GM10248 (cell line): Measurements from ENCODE around the gene FOXA1.

ENCODE experiments used
- CTCF ChIA-PET: fragments of 300-600 bp; sonication (Branson Sonifier 250); formaldehyde crosslinking; extraction: SDS; loops from one replicate; lab custom pipeline; 2021; ENCODE audit warnings: antibody characterized with exemption; lab: Yijun Ruan, JAX
- POLR2A ChIA-PET: fragments of 350-650 bp; sonication (Branson Sonifier 250); formaldehyde crosslinking; extraction: SDS; loops from one replicate; lab custom pipeline; 2020; ENCODE audit warnings: antibody characterized with exemption; lab: Yijun Ruan, JAX
- DNase-seq: peaks from one replicate; pipeline ENCODE4 v3.0.0; 2012; ENCODE audit errors: extremely low spot score
- CTCF ChIP-seq: IDR thresholded peaks from 2 replicates; pipeline ENCODE4 v1.5.1; 2012; ENCODE audit warnings: mild to moderate bottlenecking, low read depth; ENCODE audit errors: extremely low read depth, missing control alignments, control extremely low read depth

Gene FOXA1

GRCh38 chr14:37625597-37626595 lies 30.8 kb upstream of the FOXA1 start:
- DNase-seq, result no peak
- TF ChIP-seq CTCF, result no peak
- POLR2A ChIA-PET, result no interaction called here
- CTCF ChIA-PET, result interaction anchor here (1.7 kb wide), 1 partner anchor 9 kb away, joined by 3 read pairs; no protein-coding TSS in a partner anchor

DNA sequence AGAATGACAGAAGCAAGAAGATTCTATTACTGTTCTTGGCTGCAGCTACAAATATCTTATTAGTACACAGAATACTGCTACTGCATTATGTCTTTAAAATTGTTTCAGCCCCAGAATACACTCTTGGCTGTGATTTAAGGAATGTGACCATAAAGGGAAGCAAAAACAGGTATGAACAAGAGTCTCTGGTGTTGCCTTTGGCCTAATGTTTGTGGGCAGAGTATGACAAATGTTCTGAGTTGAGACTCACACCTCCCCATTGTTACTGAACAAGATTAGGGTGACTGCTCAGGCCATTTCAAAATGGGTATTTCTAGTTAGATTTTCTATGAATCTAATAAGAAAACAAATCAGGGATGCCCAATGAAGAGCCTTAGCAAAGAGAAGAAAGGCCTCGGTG lies 28.9 kb upstream of the FOXA1 start:
- ChIA-PET POLR2A (no interaction called here), CTCF (no interaction called here)
- DNase-seq, result no peak
- no peak for TF ChIP-seq CTCF

GRCh38 chr14:37623426-37623951 lies 28.4 kb upstream of the FOXA1 start:
- TF ChIP-seq CTCF, result no peak
- no peak for DNase-seq
- ChIA-PET CTCF (no interaction called here), POLR2A (no interaction called here)

DNA sequence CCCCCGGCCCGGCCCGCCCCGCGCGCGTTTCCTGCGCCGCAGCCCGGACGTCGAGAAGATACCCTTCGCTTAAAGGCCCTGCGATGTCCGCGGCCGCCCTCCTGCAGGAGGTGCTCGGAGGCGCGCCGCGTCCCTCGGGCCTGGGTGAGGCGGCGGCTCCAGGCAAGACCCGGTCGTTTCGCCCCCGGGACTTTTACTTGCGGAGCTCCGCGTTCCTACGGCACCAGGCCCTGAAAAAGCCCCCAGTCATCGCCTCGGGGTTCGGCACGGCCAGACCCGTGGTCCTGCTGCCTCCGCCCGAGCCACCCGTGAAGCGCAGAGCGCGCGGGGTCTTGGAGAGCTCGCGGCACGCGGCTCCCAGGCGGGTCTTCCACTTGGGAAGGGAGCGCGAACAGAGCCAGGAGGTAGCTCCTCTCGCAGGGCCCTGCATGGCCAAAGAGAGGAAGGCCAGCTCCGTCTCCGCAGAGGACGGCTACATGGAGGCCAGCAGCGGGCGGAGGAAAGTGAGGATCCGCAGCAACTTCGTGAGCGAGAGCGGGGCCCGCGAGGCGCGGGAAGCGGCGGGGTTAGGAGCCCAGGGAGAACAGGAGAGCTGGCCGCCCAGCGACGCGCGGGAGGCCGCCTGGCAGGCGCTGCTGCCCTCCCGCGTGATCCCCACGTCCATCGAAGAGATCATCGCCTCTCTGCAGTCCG lies 27.3 kb upstream of the FOXA1 start:
- DNase-seq, result no peak
- no peak for TF ChIP-seq CTCF
- ChIA-PET POLR2A (no interaction called here), CTCF (interaction anchor here (1.2 kb wide), 1 partner anchor 21 kb away, joined by 3 read pairs; no protein-coding TSS in a partner anchor)

DNA sequence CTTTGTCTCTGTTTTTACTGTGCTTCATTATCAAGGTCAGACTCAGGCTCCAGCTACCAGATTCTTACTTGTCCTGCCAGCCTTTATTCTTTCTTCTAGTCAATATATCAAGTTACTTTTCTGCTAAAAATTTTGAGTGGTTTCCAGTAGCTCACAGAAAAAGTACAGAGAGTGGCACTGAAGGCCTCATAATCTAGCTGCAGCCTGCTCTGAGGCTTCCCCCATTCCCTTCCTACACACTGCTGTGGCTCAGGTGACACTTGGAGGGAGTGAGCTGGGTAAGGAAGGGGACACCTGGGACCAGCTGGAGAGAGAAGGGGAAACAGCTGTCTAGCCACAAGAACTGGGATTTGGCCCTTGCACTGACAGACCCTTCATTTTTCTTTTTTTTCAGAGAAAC lies 25.8 kb upstream of the FOXA1 start:
- CTCF ChIA-PET, result interaction anchor here (1.1 to 1.2 kb wide), 2 partner anchors 16 to 23 kb away, joined by 3 to 4 read pairs; no protein-coding TSS in a partner anchor

More for the DNA sequence above, 25.8 kb upstream of the FOXA1 start:
- no peak for DNase-seq
- POLR2A ChIA-PET, result no interaction called here
- no peak for TF ChIP-seq CTCF
